GM18858 (cell line): Measurements from ENCODE around the gene M6PR.
"Not testable (repeated sequence)": the region's sequence is repeated elsewhere in the genome, so short reads cannot be mapped to it uniquely, and the experiment has no call there.

Source experiments
- ATAC-seq: cut with Tn5 transposase; IDR thresholded peaks from one replicate; pipeline ENCODE4 v1.9.1; 2021; ENCODE audit not compliant: unreplicated experiment

The M6PR gene

DNA sequence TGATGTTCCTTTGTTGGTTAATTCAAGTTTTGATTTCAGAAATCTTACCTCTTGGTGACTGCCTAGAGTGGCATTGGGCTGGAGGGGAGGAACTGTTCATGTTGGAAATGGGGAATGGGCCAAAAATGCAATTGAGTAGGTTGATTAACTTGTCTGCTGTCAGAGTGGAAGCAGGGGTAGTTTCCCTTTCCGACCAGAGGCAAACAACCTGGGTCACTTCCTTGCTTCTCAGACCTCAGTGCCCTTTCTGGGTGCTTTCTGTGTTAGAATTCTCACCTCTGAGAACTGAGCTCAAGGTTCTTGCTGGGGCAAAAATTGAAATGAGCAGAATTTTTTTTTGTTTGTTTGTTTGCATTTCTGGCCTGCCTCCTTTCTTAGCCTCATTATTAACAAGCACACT, 2.3 kb upstream of the M6PR start:
- ATAC-seq = no peak

DNA sequence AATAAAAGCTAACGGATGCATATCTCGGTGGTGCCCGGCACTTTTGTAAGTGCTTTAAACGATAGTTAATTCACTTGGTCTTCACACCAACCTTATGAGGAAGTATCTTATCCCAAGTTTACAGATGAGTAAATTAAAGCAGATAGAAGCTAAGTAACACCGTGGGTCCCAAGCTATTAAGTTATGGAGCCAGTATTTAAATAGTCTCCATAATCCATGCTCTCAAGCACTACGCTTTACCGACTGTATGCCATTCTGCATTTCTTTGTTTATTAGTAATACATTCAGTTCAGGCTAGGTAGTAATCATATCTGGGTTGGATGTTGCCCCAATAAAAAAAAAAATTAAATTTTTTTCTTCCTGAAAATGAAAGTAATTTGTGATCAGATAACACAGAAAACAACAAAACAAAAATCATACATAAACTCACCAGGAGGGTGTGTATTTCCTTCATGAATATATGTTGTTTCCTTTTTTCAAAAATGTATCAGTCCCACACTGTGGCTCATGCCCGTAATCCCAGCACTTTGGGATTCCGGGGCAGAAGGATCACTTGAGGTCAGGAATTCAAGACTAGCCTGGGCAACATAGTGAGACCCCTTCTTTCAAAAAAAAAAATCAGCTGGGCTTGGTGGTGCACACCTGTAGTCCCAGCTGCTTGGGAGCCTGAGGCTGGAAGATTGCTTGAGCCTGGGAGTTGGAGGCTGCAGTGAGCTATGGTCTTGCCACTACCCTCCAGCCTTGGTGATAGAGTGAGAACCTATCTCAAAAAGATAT, 1.4 kb upstream of the M6PR start:
- ATAC-seq = no peak

DNA sequence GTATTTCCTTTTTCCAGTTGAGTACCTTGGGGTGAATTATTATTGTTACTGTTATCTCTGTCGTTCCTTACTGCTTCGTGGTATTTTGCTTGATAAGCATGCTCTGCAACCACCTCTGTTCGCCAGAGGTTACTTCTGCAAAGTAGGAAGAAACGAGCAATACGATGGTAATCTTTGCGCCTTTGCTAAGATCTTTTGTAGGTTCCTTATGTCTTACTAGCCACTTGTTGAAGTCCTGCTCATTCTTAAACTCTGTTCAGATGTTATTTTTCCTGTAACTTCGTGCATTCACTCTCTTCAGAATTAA, 729 bp upstream of the M6PR start:
- ATAC-seq = no peak

DNA sequence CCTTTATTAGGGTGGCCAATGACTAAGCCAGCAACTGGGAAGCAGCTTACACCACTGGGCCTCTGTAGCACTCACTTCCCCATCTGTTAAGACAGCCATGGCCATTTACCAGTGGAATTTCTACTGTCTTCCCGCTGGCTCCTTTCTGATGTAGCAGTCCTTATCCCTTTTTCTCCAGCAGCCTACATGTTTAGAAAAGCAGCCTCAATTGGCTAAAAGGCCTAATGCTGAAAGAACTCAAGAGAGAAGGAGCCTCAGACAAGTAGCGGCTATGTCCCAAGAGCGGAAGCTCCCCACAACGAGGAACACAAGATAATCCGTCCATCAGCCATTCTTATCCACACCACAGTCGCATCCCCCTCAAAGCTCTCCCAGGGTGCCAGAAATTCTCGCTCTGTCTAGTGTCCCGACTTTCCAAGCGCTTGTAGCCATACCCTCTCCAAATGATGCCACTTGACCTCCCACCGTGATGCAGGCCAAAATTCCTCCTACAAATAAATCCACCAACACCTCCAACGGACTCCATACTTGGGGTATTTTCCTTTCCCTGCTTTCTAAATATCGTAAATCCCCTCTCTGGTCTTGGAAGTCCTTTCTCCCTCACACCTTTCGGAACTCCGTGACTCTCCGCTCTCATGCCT, 624 bp downstream of the M6PR start:
- no peak for ATAC-seq

DNA sequence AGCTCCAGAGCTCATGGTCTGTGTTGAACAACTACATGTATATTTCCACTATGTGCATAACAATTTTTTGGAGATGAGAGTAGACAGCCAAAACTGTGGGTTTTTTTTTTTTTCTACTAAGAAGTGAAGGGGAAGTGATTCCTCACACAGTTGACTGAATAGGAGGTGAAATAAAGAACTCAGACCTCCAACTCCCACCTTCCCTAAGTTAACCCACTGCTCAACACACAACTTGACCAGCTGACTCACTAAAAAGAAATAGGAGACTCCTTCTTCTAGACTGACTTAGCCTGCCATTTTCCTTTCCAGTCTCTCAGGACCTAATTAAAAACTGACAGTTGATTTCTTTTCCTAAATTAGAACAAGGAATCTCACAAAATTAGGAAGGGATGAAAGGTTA, 1.7 kb downstream of the M6PR start:
- ATAC-seq = no peak

DNA sequence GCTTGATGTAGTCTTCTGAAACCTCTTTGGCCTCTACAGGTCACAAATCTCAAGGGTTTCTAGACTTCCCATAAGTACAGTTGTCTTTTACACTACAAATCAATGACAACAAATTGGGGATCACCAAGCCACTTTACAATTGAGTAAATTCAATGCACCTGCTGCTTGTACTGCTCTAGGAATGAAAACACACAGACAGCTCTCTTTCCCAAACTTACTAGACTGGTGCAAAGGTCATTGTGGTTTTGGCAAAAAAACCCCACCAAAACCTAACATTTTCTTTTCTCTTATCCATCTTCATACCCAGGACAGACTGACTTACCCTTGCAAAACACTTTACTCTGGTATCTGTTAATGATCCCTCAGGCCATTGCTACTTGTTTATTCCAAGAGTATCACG, 2.7 kb downstream of the M6PR start:
- ATAC-seq = no peak

DNA sequence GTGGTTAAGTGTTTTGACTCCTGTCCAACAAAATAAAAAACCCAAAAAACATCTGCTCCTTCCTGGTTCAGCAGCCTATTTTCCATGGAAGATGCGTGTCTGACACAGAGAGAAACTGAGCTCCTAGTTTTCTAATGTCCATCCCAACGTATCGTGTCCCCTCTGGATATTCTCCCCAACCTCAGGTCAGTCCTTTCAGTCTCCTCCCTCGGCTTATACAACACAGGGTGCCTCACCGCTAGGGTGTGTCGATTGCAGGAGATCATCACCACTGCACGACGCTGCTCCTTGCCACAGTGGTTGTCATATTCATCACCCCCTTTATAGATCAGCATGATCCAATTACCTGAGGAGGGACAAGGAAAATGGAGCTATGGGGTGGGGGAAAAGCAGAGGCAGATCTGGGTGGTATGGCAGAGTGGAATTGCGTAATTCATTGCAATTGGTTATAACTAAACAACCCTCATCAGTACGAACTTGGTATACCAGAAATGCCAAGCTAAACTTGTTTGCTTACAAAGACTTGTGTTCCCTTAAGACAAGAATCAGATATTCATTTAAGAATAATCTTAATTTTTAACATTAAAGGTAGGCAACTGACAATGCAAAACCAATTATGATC, 5.8 kb downstream of the M6PR start:
- no peak for ATAC-seq

DNA sequence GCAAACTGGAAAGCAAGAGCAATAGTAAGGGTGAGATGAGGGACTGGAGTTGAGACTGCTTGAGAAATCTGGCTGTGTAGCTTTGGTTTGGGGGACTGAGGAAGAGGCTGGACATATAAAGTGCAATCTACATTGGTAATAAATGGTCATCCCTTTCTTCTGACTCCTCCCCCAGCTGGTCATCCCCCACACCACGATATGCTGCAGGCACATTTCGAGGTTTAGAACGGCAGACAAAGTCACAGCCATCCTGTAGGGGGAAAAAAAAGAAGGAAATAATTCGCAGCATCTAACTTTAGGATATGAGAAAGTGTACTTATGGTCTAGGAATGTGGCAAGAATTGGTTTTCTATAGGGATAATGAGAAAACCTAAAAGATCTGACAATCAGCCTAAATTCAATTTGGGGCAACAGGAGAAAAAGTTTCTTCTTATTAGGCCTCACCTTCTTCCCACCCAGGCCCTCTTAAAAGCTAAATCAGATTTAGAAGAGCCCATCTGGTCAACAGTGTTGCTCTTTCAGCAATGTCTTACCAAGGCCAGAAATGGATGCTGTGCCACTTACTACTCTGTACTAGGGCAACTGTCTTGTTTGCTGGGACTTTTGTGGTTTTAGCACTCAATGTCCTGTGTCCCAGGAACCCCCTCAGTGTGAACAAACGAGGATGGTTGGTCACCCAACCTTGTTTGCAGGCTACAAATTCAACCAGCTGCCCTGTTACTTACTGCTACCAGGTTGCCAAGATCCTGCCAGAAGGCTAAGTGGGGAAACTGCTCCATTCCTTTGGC, 7.6 kb downstream of the M6PR start:
- ATAC-seq = no peak

DNA sequence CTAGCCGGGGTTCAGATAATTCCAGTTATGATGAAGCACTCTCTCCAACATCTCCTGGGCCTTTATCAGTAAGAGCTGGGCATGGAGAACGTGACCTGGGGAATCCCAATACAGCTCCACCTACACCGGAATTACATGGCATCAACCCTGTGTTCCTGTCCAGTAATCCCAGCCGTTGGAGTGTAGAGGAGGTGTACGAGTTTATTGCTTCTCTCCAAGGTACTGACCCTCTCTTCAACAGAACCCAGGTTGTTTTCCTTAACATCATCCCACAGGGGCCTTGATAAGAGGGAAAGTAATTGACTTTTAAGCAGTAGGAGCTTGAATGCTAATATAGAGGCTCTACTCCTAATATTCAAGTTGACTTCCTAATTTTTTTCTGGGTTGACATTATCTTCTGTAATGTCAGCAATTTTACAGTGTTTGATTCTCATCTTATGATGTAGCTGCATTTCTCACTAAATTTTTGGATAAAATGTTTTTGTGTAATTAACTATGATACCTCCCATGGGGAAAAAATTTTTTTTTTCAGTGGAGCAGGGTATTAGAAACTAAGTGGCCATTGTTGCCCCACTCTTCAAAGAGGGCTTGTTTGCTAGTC, 11.5 kb downstream of the M6PR start:
- ATAC-seq = not testable (repeated sequence)

DNA sequence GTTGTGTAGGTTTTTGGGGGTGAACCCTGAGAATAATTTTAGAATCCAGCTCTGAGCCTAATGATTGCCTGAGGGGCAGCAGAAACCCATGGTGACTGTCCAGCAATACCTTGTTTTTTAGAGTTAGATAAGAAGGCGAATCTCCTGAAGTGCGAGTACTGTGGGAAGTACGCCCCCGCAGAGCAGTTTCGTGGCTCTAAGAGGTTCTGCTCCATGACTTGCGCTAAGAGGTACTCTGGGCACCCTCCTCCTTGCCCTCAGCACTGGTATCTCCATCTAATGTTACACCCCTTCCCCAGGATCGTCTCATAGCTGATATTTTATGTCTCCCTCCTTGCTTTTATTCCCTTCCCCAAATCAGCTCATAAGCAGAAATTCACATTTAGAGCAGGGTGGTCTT, 12.7 kb downstream of the M6PR start:
- no peak for ATAC-seq

DNA sequence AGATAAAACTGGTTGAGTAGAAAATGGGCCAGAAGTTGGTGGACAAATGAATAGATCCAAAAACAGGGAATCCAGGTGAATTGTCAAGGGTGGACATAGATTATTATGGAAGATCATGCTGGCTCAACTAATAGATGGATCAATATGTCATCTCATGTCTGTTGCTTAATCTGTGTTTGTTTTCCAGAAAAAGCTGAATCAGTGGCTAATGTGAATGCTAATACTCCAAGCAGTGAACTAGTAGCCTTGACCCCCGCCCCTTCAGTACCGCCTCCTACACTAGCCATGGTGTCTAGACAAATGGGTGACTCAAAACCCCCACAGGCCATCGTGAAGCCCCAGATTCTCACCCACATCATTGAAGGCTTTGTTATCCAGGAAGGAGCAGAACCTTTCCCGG, 15.4 kb downstream of the M6PR start:
- not testable (repeated sequence) for ATAC-seq

DNA sequence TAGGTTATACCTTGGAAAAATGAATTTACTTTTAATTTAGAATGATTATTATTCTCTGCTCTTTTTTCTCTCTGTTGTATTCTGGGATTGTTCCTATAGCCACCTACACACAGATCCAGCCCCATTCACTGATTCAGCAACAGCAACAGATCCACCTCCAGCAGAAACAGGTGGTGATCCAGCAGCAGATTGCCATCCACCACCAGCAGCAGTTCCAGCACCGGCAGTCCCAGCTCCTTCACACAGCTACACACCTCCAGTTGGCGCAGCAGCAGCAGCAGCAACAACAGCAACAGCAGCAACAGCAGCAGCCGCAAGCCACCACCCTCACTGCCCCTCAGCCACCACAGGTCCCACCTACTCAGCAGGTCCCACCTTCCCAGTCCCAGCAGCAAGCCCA, 17.0 kb downstream of the M6PR start:
- ATAC-seq = not testable (repeated sequence)

DNA sequence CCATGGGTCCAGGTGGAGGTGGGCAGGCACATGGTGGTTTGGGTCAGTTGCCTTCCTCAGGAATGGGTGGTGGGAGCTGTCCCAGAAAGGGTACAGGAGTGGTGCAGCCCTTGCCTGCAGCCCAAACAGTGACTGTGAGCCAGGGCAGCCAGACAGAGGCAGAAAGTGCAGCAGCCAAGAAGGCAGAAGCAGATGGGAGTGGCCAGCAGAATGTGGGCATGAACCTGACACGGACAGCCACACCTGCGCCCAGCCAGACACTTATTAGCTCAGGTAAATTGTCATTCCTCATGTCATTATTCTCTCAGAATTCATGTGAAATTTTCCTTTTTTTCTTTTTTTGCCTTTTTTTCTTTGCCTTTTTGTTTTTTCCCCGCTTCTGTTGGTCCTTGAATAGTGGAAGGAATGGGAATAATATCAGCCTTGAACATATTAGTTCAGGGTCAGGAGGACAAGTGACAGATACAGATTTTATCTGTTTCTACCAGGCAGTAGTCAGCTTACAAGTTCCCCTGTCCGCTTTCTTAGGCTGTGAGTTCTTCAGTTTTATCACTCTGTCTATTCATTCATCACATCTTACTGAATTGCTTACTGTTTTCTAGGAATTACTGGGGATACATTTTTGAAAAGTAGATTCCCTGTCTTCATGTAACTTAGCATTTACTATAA, 18.7 kb downstream of the M6PR start:
- not testable (repeated sequence) for ATAC-seq

DNA sequence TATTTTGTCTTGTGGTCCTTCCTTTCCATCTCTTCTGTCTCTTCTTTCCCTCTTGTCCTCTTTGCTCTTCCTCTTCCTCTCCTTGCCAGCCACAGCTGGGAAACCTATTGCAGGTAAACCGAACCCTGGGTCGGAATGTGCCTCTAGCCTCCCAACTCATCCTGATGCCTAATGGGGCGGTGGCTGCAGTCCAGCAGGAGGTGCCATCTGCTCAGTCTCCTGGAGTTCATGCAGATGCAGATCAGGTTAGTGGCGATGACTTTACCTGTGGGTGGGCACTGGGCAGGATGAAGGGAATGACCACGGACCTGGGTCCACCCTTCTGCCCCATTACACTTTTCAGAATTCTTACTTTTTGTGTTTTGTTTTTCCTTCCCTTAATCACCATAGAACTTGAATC, 26.9 kb downstream of the M6PR start:
- ATAC-seq = no peak

DNA sequence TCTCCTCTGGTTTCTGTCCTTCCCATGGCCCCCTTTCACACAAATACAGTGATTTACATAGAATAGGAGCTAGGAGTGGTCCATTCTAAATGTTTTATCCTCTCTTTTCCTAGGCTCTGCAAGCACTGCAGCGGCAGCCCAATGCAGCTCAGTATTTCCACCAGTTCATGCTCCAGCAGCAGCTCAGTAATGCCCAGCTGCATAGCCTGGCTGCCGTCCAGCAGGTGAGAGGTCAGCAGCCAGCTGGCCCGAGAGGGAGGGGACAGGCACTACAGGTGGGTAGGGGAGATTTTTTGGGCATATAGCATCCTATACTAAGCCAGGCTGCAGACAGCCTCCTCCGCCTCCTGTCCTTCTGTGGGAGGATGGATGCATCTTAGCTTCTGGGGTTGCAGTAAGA, 29.8 kb downstream of the M6PR start:
- ATAC-seq = not testable (repeated sequence)

DNA sequence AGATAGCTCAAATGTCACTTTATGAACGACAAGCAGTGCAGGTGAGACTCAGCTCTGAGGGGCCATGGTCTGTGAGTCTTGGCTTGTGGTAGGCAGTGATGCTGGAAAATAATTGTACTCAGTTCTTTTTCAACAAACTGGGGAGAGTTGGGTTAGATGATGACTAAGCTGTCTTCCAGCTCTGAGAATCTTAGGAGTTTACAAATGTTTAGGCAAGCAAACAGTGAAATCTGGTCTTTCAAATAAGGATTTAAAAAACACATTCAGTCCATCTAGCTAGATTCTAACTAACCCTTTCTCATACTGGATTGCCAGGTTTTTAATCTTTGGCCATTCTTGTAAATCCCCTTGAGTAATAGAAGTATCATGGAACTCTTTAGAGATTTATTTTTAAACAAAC, 31.7 kb downstream of the M6PR start:
- ATAC-seq = no peak

DNA sequence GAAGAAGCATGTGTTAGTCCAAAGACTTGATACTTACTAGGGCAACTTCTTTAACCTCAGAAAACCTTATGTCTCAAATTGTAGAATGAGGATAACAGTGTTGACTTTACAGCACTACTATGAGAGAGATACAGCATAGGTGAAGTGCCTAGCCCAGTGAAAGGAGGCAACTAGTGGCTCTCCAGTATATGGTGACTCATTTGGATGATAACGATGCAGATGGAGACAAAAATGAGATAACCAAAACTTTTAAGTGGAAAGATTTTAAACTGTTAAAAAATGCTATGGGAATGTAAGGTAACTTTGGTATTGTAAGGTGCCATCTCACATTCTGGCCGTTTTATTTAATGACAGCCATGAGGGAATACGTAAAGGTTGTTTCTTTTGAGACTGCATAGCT, 32.4 kb downstream of the M6PR start:
- no peak for ATAC-seq

DNA sequence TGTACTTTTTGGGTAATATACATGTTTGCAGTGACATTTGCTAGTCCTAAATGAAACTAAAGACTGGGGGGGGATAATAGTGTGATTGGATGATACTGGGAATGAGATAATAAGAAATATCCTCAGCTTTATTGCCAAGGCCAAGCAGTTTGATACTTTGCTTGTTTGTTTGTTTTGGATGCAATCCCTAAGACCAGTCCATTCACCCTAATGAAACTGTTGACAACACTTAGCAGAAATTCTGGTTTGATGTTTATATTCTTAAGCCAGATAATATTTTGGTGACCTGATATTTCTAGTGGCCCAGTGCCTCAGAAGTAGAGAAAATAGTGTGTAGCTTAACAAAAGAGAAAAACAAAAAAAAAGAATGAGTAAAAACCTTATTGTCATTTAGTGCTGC, 33.3 kb downstream of the M6PR start:
- ATAC-seq = no peak

DNA sequence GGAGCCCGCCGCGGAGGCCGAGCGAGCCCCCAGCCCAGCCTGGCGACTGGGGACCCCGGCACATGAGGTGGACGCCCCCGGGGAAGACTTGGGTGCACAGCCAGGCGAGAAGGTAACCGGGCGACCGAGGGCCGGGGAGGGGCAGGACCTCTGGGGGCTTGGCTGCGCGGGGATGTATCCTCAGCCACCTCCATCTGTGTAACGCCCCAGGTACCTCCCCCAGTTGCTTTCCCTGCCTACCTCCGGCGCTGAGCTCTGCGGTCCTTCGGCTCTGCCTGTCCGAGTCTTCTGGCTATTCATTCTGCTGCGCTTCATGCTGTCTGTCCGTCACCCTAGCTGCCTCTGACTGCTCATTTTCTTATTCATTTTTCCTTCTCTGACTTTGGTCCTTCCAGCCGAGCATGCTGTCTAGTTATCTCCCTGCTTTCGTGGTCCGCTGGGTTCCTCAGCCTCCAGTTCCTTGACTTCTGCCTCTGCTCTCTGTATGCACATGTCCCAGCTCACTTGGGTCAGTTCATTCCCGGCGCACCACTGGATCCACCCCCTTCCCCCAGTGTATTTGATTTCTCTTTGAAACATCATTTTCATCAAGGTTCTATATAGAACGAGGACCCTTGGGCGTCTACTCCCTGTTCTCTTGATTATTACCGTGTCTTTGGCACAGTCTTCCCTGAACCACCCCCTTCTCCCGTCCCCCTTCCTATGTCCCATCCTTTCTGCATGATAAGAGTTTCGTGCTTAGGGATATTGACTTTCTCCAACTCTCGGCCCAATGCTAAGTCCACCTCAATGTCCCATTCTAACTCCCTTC, 34.5 kb downstream of the M6PR start:
- no peak for ATAC-seq
